PC-9 (cell line): ENCODE measurements around the gene CEP57L1. TPM values are rescaled to one million over a fixed set of nuclear protein-coding genes. Genes with fewer than 3 reads are reported as not detected.

Experiments
- BruUV-seq: library from RNA; stranded (reverse); fragments of 400-500 nt; replicated peaks from 2 replicates; lab custom pipeline; 2021; lab: Mats Ljungman, UMichigan
- CTCF ChIA-PET: fragments of 300-600 bp; sonication (Branson Sonifier 250); formaldehyde crosslinking; loops from one replicate; lab custom pipeline; 2022; ENCODE audit warnings: antibody characterized with exemption; lab: Charles Lee
- POLR2A ChIA-PET: fragments of 300-600 bp; sonication (Branson Sonifier 250); formaldehyde crosslinking; loops from one replicate; lab custom pipeline; 2022; ENCODE audit warnings: antibody characterized with exemption; ENCODE audit not compliant: unreplicated experiment; lab: Charles Lee
- DNase-seq, 2 experiments: peaks; one replicate each; pipeline versions ENCODE4 v3.0.0 to v3.0.0-alpha.2; 2015 to 2022; ENCODE audit warnings: mixed read lengths in 1 of 2
- H2AFZ ChIP-seq: fragments of 200-600 bp; sonication (generic); 2 replicates; pipeline ENCODE4 v1.8.1; 2017; ENCODE audit warnings: antibody characterized with exemption
- H3F3A ChIP-seq: fragments of 200-600 bp; sonication (generic); 2 replicates; pipeline ENCODE4 v1.8.1; 2017; ENCODE audit warnings: antibody characterized with exemption, mild to moderate bottlenecking, low read depth; ENCODE audit not compliant: insufficient read depth
- H3K27ac ChIP-seq: fragments of 200-600 bp; sonication (generic); 2 replicates; pipeline ENCODE4 v1.6.1; 2016; ENCODE audit warnings: mixed run types
- H3K27me3 ChIP-seq: fragments of 200-600 bp; sonication (generic); 2 replicates; pipeline ENCODE4 v1.6.1; 2016; ENCODE audit warnings: low read depth, mixed run types; ENCODE audit not compliant: insufficient read depth
- H3K36me3 ChIP-seq: fragments of 200-600 bp; sonication (generic); 2 replicates; pipeline ENCODE4 v1.6.1; 2016; ENCODE audit warnings: low read depth, mixed run types
- H3K4me1 ChIP-seq: fragments of 200-600 bp; sonication (generic); replicated peaks from 2 replicates; pipeline ENCODE4 v1.6.1; 2016; ENCODE audit warnings: mixed run types; ENCODE audit not compliant: insufficient read depth
- H3K4me2 ChIP-seq: fragments of 200-600 bp; sonication (generic); 2 replicates; pipeline ENCODE4 v1.6.1; 2017; ENCODE audit warnings: mixed run types
- H3K4me3 ChIP-seq: fragments of 200-600 bp; sonication (generic); 2 replicates; pipeline ENCODE4 v1.6.1; 2016; ENCODE audit warnings: mixed run types
- H3K79me2 ChIP-seq: fragments of 200-600 bp; sonication (generic); 2 replicates; pipeline ENCODE4 v1.6.1; 2017; ENCODE audit warnings: low read depth, mixed run types
- H3K9me2 ChIP-seq: fragments of 200-600 bp; sonication (generic); 2 replicates; pipeline ENCODE4 v1.8.1; 2017; ENCODE audit warnings: mild to moderate bottlenecking; ENCODE audit not compliant: insufficient read depth
- H3K9me3 ChIP-seq: fragments of 200-600 bp; sonication (generic); 2 replicates; pipeline ENCODE4 v1.8.1; 2016; ENCODE audit warnings: low read depth; ENCODE audit not compliant: insufficient read depth
- H4K20me1 ChIP-seq: fragments of 200-600 bp; sonication (generic); 2 replicates; pipeline ENCODE4 v1.8.1; 2017; ENCODE audit not compliant: insufficient read depth
- CTCF ChIP-seq: fragments of 200-600 bp; sonication (generic); conservative IDR thresholded peaks from 2 replicates; pipeline ENCODE4 v1.6.1; 2017; ENCODE audit warnings: mixed run types, antibody characterized with exemption, mild to moderate bottlenecking, moderate library complexity
- EZH2 ChIP-seq: fragments of 200-600 bp; sonication (generic); IDR thresholded peaks from 2 replicates; pipeline ENCODE4 v1.8.0; 2017; ENCODE audit warnings: antibody characterized with exemption, low read depth
- intact Hi-C: fragments of 100-400 bp; cut with micrococcal nuclease; formaldehyde crosslinking; loops from one replicate; pipeline ENCODE4 v1.10.0; 2022; ENCODE audit not compliant: unreplicated experiment
- total RNA-seq: library from RNA; stranded (reverse); gene quantifications from 2 replicates; pipeline ENCODE4 v1.2.3, GENCODE V29; 2021

CEP57L1 gene
- total RNA-seq, 1 experiment from 2014 or later = 18.3 TPM

GRCh38 chr6:109153752-109154151 lies 58.4 kb downstream of the CEP57L1 start:
- no peak for TF ChIP-seq CTCF
- TF ChIP-seq EZH2 = no peak
- intact Hi-C loops = no loop called here
- Histone ChIP-seq H3K36me3 (0 out of 2 replicates have a peak, but pooled peaks cover 15% of the 10 kb centered on the region), H3K4me1 (no peaks in the 10 kb centered on the region), H3K4me3 (no peak overlapping the region), H3K9me3 (no peaks in the 10 kb centered on the region), H3K9me2 (no peaks in the 10 kb centered on the region), H3F3A (0 out of 2 replicates have a peak, but pooled peaks cover 1% of the 10 kb centered on the region), H3K27ac (no peak overlapping the region), H3K79me2 (no peaks in the 10 kb centered on the region), H3K27me3 (no peaks in the 10 kb centered on the region), H4K20me1 (no peaks in the 10 kb centered on the region), H3K4me2 (no peak overlapping the region), H2AFZ (no peak overlapping the region)
- POLR2A ChIA-PET = no interaction called here
- BruUV-seq = no TSS peak
- no peak for DNase-seq
- CTCF ChIA-PET = no interaction called here

- Histone ChIP-seq H3K4me3 (no peak overlapping the region; the same call in 1 of the 2 replicates), H3K79me2 (no peaks in the 10 kb centered on the region), H3K36me3 (no peaks in the 10 kb centered on the region), H3F3A (peaks cover 6% of the 10 kb centered on the region; the same call in 1 of the 2 replicates), H4K20me1 (no peaks in the 10 kb centered on the region), H3K27me3 (no peaks in the 10 kb centered on the region), H2AFZ (no peak overlapping the region), H3K4me2 (peak overlapping the region; percentile 21; the same call in 1 of the 2 replicates), H3K27ac (no peak overlapping the region), H3K9me3 (no peaks in the 10 kb centered on the region), H3K4me1 (peaks cover 18% of the 10 kb centered on the region), H3K9me2 (no peaks in the 10 kb centered on the region)
- ChIA-PET CTCF (no interaction called here), POLR2A (interaction anchor here (0.7 kb wide), 1 partner anchor 134 kb away, joined by 3 read pairs; no protein-coding TSS in a partner anchor)
- BruUV-seq = no TSS peak
- DNase-seq = peak in 1 of 2 experiments; percentile 50
- intact Hi-C loops = no loop called here
- TF ChIP-seq CTCF (no peak), EZH2 (no peak)
Measured at GRCh38 chr6:109164331-109164730, 69.0 kb downstream of the CEP57L1 start.

GRCh38 chr6:109165392-109165974 lies 70.2 kb downstream of the CEP57L1 start:
- ChIA-PET POLR2A (no interaction called here), CTCF (no interaction called here)
- H3K27me3 ChIP-seq = no peaks in the 10 kb centered on the region
- H4K20me1 ChIP-seq = no peaks in the 10 kb centered on the region
- no peak overlapping the region for H2AFZ ChIP-seq
- H3K4me1 ChIP-seq = peaks cover 18% of the 10 kb centered on the region
- DNase-seq = peak; percentile 6 to 56
- H3K4me2 ChIP-seq = no peak overlapping the region
- H3K36me3 ChIP-seq = no peaks in the 10 kb centered on the region
- H3K9me2 ChIP-seq = no peaks in the 10 kb centered on the region
- peaks cover 6% of the 10 kb centered on the region; the same call in 1 of the 2 replicates for H3F3A ChIP-seq
- H3K79me2 ChIP-seq = no peaks in the 10 kb centered on the region
- no TSS peak for BruUV-seq
- no peak overlapping the region for H3K27ac ChIP-seq
- H3K9me3 ChIP-seq = no peaks in the 10 kb centered on the region
- intact Hi-C loops = no loop called here
- H3K4me3 ChIP-seq = no peak overlapping the region
- no peak for TF ChIP-seq EZH2
- TF ChIP-seq CTCF = no peak
